ENCODE data around the gene IGLL5.

Gene IGLL5

DNA sequence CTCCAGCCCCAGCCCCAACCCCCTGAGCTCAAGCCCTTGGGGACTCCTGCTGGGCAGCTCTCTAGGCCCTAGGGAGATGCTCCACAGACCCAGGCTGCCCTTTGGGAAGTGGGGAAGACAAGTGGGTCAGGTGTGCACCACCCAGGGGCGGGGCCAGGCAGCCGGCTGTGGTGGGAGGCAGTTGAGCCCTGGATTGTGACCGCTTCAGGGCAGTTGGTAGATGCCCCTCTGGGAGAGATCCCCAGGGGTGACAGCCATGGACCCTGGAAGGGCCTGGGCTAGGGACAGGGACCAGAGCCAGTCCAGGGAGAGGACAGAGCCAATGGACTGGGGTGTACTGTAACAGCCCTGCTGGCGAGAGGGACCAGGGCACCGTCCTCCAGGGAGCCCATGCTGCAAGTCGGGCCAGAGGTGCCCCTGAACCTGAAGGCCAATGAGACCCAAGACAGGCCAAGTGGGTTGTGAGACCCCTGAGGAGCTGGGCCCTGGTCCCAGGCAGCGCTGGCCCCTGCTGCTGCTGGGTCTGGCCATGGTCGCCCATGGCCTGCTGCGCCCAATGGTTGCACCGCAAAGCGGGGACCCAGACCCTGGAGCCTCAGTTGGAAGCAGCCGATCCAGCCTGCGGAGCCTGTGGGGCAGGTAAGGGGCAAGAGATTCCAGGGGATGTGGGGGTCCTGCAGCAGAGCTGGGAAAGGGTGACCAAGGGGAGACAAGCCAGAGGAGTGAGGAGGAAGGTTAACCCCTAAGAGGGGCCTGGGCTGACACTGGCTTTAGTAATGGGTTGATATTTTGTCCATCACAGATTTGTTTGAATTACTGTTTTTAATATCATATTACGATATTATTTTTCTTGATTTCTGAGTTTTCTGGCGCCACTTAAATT, at the start of gene IGLL5:
IGLL5 (plus strand) TSS at position 196 of the 883 bp plus-strand sequence; CDS start at position 434, 238 bp downstream.
- no peak for DNase-seq (ENCODE audit: low read depth)
- H3K4me3 ChIP-seq (ENCODE audit: low read length), result no peak within 1 kb of the TSS
- TF ChIP-seq, protein P1, sequence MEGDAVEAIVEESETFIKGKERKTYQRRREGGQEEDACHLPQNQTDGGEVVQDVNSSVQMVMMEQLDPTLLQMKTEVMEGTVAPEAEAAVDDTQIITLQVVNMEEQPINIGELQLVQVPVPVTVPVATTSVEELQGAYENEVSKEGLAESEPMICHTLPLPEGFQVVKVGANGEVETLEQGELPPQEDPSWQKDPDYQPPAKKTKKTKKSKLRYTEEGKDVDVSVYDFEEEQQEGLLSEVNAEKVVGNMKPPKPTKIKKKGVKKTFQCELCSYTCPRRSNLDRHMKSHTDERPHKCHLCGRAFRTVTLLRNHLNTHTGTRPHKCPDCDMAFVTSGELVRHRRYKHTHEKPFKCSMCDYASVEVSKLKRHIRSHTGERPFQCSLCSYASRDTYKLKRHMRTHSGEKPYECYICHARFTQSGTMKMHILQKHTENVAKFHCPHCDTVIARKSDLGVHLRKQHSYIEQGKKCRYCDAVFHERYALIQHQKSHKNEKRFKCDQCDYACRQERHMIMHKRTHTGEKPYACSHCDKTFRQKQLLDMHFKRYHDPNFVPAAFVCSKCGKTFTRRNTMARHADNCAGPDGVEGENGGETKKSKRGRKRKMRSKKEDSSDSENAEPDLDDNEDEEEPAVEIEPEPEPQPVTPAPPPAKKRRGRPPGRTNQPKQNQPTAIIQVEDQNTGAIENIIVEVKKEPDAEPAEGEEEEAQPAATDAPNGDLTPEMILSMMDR (conservative IDR thresholded peaks at IDR 0.05; ENCODE audit: low read length), result no peak

DNA sequence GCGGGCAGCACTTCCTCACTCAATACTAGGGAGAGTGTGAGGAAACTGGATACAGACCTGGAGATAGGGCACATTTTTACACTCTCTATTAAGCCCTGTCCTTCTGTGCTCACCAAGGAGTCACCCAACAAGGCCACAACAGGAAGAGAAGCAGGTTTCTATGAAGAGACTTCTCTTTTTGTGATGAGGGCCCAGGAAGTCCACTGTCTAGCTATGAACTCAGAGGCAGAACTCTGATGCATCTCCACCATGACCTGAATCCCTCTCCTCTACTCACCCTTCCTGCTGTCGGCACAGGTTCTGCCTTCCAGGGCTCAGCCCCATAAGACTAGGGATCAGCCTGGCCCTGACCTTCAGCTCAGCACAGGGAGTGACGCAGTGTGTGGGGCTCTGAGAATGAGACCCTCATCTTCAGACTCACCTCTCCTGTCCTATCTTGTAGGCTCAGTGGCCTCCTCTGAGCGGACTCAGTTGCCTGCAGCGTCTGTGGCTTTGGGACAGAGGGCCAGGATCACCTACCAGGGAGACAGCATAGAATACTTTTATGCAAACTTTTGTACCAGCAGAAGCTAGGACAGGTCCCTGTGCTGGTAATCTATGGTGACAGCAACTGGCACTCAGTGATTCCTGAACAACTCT, 49.3 kb upstream of the IGLL5 start:
- TF ChIP-seq, protein P1 (conservative IDR thresholded peaks at IDR 0.05; ENCODE audit: low read length), result no peak
- no peak for DNase-seq (ENCODE audit: low read depth)
- no peak overlapping the region for H3K4me3 ChIP-seq (ENCODE audit: low read length)

DNA sequence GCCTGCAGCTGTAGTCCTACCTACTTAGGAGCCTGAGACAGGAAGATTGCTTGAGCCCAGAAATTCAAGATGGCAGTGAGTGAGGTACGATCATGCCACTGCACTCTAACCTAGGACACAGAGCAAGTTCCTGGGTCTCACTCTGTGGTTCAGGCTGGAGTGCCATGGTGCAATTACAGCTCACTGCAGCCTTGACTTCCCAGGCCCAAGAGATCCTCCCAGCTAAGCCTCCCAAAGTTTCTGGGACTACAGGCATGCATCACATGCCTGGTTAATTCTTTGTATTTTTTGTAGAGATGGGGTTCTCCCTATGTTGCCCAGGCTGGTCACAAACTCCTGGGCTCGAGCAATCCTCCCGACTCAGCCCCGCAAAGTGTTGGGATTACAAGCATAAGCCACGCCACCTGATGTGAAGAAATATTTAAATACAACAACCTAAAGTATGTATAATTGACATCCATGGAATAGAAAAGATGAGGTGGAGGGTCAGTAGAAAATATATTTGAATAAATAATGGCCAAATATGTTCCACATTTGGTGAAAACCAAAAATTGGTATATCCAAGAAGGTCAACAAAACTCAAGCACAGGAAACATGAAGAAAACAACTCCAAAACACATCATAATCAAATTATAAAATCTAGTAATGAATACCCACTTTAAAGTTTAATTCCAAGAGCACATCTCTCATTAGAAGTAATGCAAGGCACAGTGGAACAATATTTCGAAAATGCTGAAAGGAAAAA, 47.9 kb upstream of the IGLL5 start:
- DNase-seq (ENCODE audit: low read depth), result no peak
- no peak overlapping the region for H3K4me3 ChIP-seq (ENCODE audit: low read length)
- TF ChIP-seq, protein P1 (conservative IDR thresholded peaks at IDR 0.05; ENCODE audit: low read length), result no peak

DNA sequence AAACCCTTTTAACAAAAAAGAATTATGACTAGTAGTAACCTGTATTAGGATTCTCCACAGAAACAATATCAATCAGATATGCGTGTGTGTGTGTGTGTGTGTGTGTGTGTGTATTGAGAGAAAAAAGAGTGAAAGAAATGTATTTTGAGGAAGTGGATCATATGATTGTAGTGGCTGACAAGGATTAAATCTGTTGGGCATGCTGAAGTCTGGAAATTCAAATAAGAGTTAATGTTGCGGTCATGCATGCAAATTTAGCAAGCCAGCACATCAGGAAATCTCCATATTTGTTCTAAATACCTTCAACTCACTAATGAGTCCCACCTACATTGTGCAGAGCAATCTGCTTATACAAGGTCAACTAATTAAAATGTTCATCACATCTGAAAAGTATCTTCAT, 46.8 kb upstream of the IGLL5 start:
- DNase-seq (ENCODE audit: low read depth), result no peak
- TF ChIP-seq, protein P1 (conservative IDR thresholded peaks at IDR 0.05; ENCODE audit: low read length), result no peak
- H3K4me3 ChIP-seq (ENCODE audit: low read length), result no peak overlapping the region

DNA sequence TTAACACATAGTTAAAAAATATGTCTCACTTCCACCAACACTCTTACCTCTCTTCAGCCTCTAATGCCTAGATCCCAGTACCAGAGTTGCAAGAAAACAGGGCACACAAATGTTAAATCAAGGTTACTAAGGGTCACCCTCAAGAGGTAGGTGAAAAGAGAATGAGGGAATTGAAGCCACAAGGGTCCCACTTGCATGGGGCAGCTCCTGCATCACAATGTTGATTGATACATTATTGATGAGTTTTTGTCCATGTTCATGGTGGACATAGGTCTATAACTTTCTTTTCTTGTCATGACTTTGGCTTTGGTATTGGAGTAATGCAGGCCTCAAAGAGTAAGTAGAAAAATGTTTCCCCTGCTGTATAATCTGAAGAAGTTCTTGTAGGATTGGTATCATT, 46.0 kb upstream of the IGLL5 start:
- no peak for DNase-seq (ENCODE audit: low read depth)
- H3K4me3 ChIP-seq (ENCODE audit: low read length), result no peak overlapping the region
- TF ChIP-seq, protein P1 (conservative IDR thresholded peaks at IDR 0.05; ENCODE audit: low read length), result no peak

DNA sequence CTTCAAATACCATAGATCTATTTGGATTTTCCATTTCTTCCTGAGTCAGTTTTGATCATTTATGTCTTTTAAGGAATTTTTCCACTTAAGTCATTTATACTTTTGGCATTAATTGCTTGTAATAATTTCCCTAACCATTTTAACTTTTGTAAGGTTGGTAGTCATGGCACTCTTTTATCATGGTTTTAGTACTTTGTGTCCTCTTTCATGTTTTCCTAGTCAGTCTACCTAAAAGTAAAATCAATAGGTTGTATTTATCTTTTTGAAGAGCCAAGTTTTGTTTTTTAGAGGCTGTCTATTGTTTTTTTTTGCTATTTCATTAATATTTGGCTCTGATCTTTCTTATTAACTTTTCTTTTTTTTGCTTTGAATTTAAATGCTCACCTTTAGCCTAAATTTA, 45.5 kb upstream of the IGLL5 start:
- DNase-seq (ENCODE audit: low read depth), result no peak
- no peak overlapping the region for H3K4me3 ChIP-seq (ENCODE audit: low read length)
- TF ChIP-seq, protein P1 (conservative IDR thresholded peaks at IDR 0.05; ENCODE audit: low read length), result no peak

Data from AG10803 (cell line).